Activated CD4-positive, alpha-beta T cell treated with anti-CD3 and anti-CD28 coated beads, Interleukin-2, Interleukin-6, amounts not matched to agents 100 ng/mL and 50 ng/mL, durations not matched to agents 16 hours and 8 hours (primary cell): ENCODE data around the gene NUP62.

Experiments
- DNase-seq: peaks from one replicate; pipeline ENCODE4 v3.0.0-alpha.2; 2020

Gene NUP62

GRCh38 chr19:49863935-49864320, 65.4 kb downstream of the NUP62 start:
- no peak for DNase-seq

GRCh38 chr19:49863254-49863934, 65.9 kb downstream of the NUP62 start:
- DNase-seq = no peak

- DNase-seq = no peak
These were observed 66.7 kb downstream of the NUP62 start for GRCh38 chr19:49862391-49863253.

- DNase-seq = no peak
These were observed 67.5 kb downstream of the NUP62 start for GRCh38 chr19:49861541-49862378.

- no peak for DNase-seq
These were observed 68.2 kb downstream of the NUP62 start for GRCh38 chr19:49861107-49861506.

- no peak for DNase-seq
These were observed 68.8 kb downstream of the NUP62 start for GRCh38 chr19:49860336-49861102.

- DNase-seq = no peak
These were observed 69.5 kb downstream of the NUP62 start for GRCh38 chr19:49859682-49860335.

GRCh38 chr19:49858088-49858985, 71.0 kb downstream of the NUP62 start:
- DNase-seq = no peak

GRCh38 chr19:49857838-49858087, 71.5 kb downstream of the NUP62 start:
- no peak for DNase-seq

GRCh38 chr19:49857061-49857837, 72.1 kb downstream of the NUP62 start:
- no peak for DNase-seq
